HepG2 (cell line): ENCODE results near the gene KLHL13. TPM values are rescaled to one million over a fixed set of nuclear protein-coding genes. Genes with fewer than 3 reads are reported as not detected.

Experiments used
- ATAC-seq: fragments of 200-7000 bp; cut with Tn5 transposase; 3 replicates; pipeline ENCODE4 v1.9.1; 2020; ENCODE audit warnings: mild to moderate bottlenecking, moderate library complexity
- BruUV-seq: library from RNA; stranded (reverse); fragments of 400-500 nt; replicated peaks from 2 replicates; lab custom pipeline; 2021; lab: Mats Ljungman, UMichigan
- CTCF ChIA-PET: fragments of 300-600 bp; formaldehyde crosslinking; extraction: SDS; loops from one replicate; lab custom pipeline; 2021; ENCODE audit warnings: low total read pairs, inconsistent platforms, low intra/inter-chr PET ratio; lab: Yijun Ruan, JAX
- POLR2A ChIA-PET: fragments of 350-600 bp; sonication (Branson Sonifier 250); formaldehyde crosslinking; loops from one replicate; lab custom pipeline; 2020; ENCODE audit warnings: antibody characterized with exemption, inconsistent platforms; lab: Yijun Ruan, JAX
- DNase-seq: peaks from one replicate; pipeline ENCODE4 v3.0.0-alpha.2; 2015; ENCODE audit warnings: low spot score
- FAIRE-seq: peaks from 3 replicates; lab custom pipeline; 2011; peaks lifted over from hg19 to GRCh38; lab: Jason Lieb, UNC
- H2AFZ ChIP-seq: one replicate; pipeline ENCODE4 v1.6.1; 2011; ENCODE audit warnings: low read length, inconsistent platforms
- H3K27ac ChIP-seq: fragments of 300-600 bp; 3 replicates; pipeline ENCODE4 v1.8.0; 2011; ENCODE audit warnings: mixed run types, mild to moderate bottlenecking, mixed read lengths, low read length, inconsistent platforms; ENCODE audit not compliant: insufficient read depth; ENCODE audit errors: extremely low read length
- H3K27me3 ChIP-seq, 2 experiments: fragments of 200-600 bp in 1 of 2; 2 replicates in 1 of 2; 3 replicates in 1 of 2; pipeline versions ENCODE4 v1.6.0 to v1.8.0; 2011; ENCODE audit warnings: low read length in 2 of 2, mild to moderate bottlenecking in 2 of 2, moderate library complexity in 2 of 2, inconsistent platforms in 1 of 2; ENCODE audit not compliant: insufficient read depth in 2 of 2, control insufficient read depth in 1 of 2
- H3K36me3 ChIP-seq, 2 experiments: fragments of 200-600 bp in 1 of 2; replicated peaks in 1 of 2; 2 replicates in 1 of 2; 3 replicates in 1 of 2; pipeline versions ENCODE4 v1.5.1 to v1.8.0; 2011; ENCODE audit warnings: low read length in 2 of 2, inconsistent platforms in 1 of 2; ENCODE audit not compliant: insufficient read depth in 2 of 2, control insufficient read depth in 1 of 2
- H3K4me1 ChIP-seq: 2 replicates; pipeline ENCODE4 v1.5.1; 2012; ENCODE audit warnings: low read length, inconsistent platforms; ENCODE audit not compliant: insufficient read depth
- H3K4me2 ChIP-seq: 2 replicates; pipeline ENCODE4 v1.6.0; 2011; ENCODE audit warnings: low read depth, low read length, inconsistent platforms
- H3K4me3 ChIP-seq, 3 experiments: fragments of 200-600 bp in 1 of 3; sonication (generic), shearing (Covaris generic) in 1 of 3; replicated peaks in 1 of 3; 2 replicates each; pipeline ENCODE4 v1.5.1; 2011 to 2016; ENCODE audit warnings: low read length in 3 of 3, inconsistent platforms in 2 of 3, low read depth in 2 of 3, mild to moderate bottlenecking in 2 of 3, control low read depth in 1 of 3, mixed read lengths in 1 of 3; ENCODE audit not compliant: insufficient read depth in 1 of 3
- H3K79me2 ChIP-seq: one replicate; pipeline ENCODE4 v1.6.1; 2011; ENCODE audit warnings: low read length, inconsistent platforms; ENCODE audit not compliant: insufficient read depth
- H3K9ac ChIP-seq: 2 replicates; pipeline ENCODE4 v1.6.0; 2011; ENCODE audit warnings: mild to moderate bottlenecking, low read depth, low read length, inconsistent platforms; ENCODE audit not compliant: insufficient read depth
- H3K9me3 ChIP-seq: 2 replicates; pipeline ENCODE4 v1.5.1; 2012; ENCODE audit warnings: mild to moderate bottlenecking, low read length
- H4K20me1 ChIP-seq: 2 replicates; pipeline ENCODE4 v1.6.0; 2011; ENCODE audit warnings: inconsistent platforms, mild to moderate bottlenecking, low read length, moderate library complexity; ENCODE audit not compliant: insufficient read depth
- AHDC1 ChIP-seq: sonication (generic); formaldehyde crosslinking; IDR thresholded peaks from 2 replicates; pipeline ENCODE4 v1.5.1; 2020; ENCODE audit warnings: mild to moderate bottlenecking, missing genetic modification reagents, borderline replicate concordance
- AKAP8 ChIP-seq: sonication (generic); formaldehyde crosslinking; IDR thresholded peaks from 2 replicates; pipeline ENCODE4 v1.5.1; 2020; ENCODE audit warnings: mild to moderate bottlenecking, missing genetic modification reagents
- HNRNPLL ChIP-seq: fragments of 200-400 bp; formaldehyde crosslinking; IDR thresholded peaks from 2 replicates; pipeline ENCODE4 v1.6.1; 2017; ENCODE audit warnings: mild to moderate bottlenecking, low read depth, low read length; ENCODE audit not compliant: poor library complexity, severe bottlenecking
- LBX2 ChIP-seq: sonication (generic); formaldehyde crosslinking; IDR thresholded peaks from 2 replicates; pipeline ENCODE4 v1.5.0; 2020; ENCODE audit warnings: missing genetic modification reagents, mild to moderate bottlenecking, borderline replicate concordance
- LCORL ChIP-seq, 2 experiments: fragments of 450-650 bp in 1 of 2; sonication (generic) in 1 of 2; formaldehyde crosslinking in 1 of 2; IDR thresholded peaks; 2 replicates each; pipeline versions ENCODE4 v1.5.0 to v1.6.1; 2017 to 2020; ENCODE audit warnings: antibody characterized with exemption in 1 of 2, missing genetic modification reagents in 1 of 2
- NR2F6 ChIP-seq, 2 experiments: IDR thresholded peaks; 2 replicates each; pipeline ENCODE4 v1.6.1; 2016; ENCODE audit warnings: antibody characterized with exemption in 1 of 2, mild to moderate bottlenecking in 1 of 2
- PCBP2 ChIP-seq: fragments of 200-400 bp; formaldehyde crosslinking; optimal IDR thresholded peaks from 2 replicates; pipeline ENCODE3; 2018; ENCODE audit warnings: low read length, low read depth; ENCODE audit not compliant: poor library complexity, severe bottlenecking
- PHF8 ChIP-seq: sonication (generic); formaldehyde crosslinking; IDR thresholded peaks from 2 replicates; pipeline ENCODE4 v1.5.0; 2020; ENCODE audit warnings: missing genetic modification reagents
- SMAD1 ChIP-seq: sonication (generic); formaldehyde crosslinking; IDR thresholded peaks from 2 replicates; pipeline ENCODE4 v1.4.0; 2020; ENCODE audit warnings: missing genetic modification reagents, low read depth, mild to moderate bottlenecking, borderline replicate concordance
- TGIF2 ChIP-seq: IDR thresholded peaks from 2 replicates; pipeline ENCODE4 v1.6.1; 2016; ENCODE audit warnings: control low read depth, missing compliant biosample characterization
- ZBTB26 ChIP-seq: IDR thresholded peaks from 2 replicates; pipeline ENCODE4 v1.6.1; 2016; ENCODE audit warnings: missing compliant biosample characterization, missing genetic modification reagents, borderline replicate concordance
- ZNF180 ChIP-seq: sonication (generic); formaldehyde crosslinking; IDR thresholded peaks from 2 replicates; pipeline ENCODE4 v1.4.0; 2020; ENCODE audit warnings: low read depth, missing genetic modification reagents, borderline replicate concordance
- ZNF598 ChIP-seq: sonication (generic); formaldehyde crosslinking; IDR thresholded peaks from 2 replicates; pipeline ENCODE4 v1.5.1; 2020; ENCODE audit warnings: mild to moderate bottlenecking, missing genetic modification reagents, borderline replicate concordance
- ZNF883 ChIP-seq: sonication (generic); formaldehyde crosslinking; IDR thresholded peaks from 2 replicates; pipeline ENCODE4 v1.5.1; 2020; ENCODE audit warnings: mild to moderate bottlenecking, missing genetic modification reagents; ENCODE audit errors: not compliant biosample characterization
- WGBS: methylation state at CpG from one replicate; pipeline ENCODE4 v1.1.6; 2017; ENCODE audit warnings: low lambda C conversion rate; 5-methylcytosine and 5-hydroxymethylcytosine counted together
- in situ Hi-C: cut with HindIII; loops from 2 replicates; pipeline ENCODE4 v1.10.0; 2017; ENCODE audit warnings: low pct_unique_long_range_greater_than_20kb; ENCODE audit not compliant: extremely low pct_ligation_motif_present
- intact Hi-C: fragments of 100-400 bp; cut with micrococcal nuclease; formaldehyde crosslinking; loops from one replicate; pipeline ENCODE4 v1.10.0; 2022; ENCODE audit not compliant: unreplicated experiment
- polyA plus RNA-seq, 8 experiments: library from polyadenylated mRNA; depleted of rRNA in 3 of 8; stranded (reverse) in 7 of 8; unstranded in 1 of 8; fragments of >200 nt; fragmentation: Illumina TruSeq in 4 of 8; extraction: Trizol in 4 of 8; gene quantifications; 2 replicates each; pipeline versions ENCODE4 v1.2.1 to v1.2.3, GENCODE V29; 2011 to 2016; ENCODE audit warnings: low read depth in 4 of 8, missing spikeins in 1 of 8, mixed read lengths in 1 of 8; ENCODE audit not compliant: insufficient read depth in 1 of 8
- total RNA-seq, 5 experiments: library from RNA; depleted of rRNA; stranded (reverse); fragments of >200 nt; fragmentation: Illumina TruSeq; extraction: Trizol; gene quantifications; 2 replicates each; pipeline ENCODE4 v1.2.3, GENCODE V29; 2016; ENCODE audit warnings: low read depth in 1 of 5

Gene KLHL13
- total and polyA plus RNA-seq, 2 of the 13 experiments (the other 11 are each of a cell fraction or from before 2014, with no cell fraction given) = 0.28 to 1.6 TPM

GRCh38 chrX:118117741-118118140, 1.1 kb upstream of the KLHL13 start:
- WGBS = 85% methylated on average over 2 of the region's 2 CpGs
- CTCF ChIA-PET = no interaction called here
- Histone ChIP-seq H3K79me2 (no peaks in the 10 kb centered on the region), H3K36me3 (no peaks in the 10 kb centered on the region), H3K4me1 (no peaks in the 10 kb centered on the region), H3K9ac (no peak overlapping the region), H3K27ac (no peak overlapping the region), H4K20me1 (no peaks in the 10 kb centered on the region), H3K27me3 (peaks cover 3 to 10% of the 10 kb centered on the region in 2 experiments; a peak in 3 of 5 replicates), H2AFZ (no peak overlapping the region), H3K4me3 (no peak overlapping the region), H3K4me2 (no peak overlapping the region), H3K9me3 (no peaks in the 10 kb centered on the region)
- in situ Hi-C loops (no loop called here), intact Hi-C loops (no loop called here)
- FAIRE-seq (no peak), DNase-seq (no peak), ATAC-seq (no peak)
- no TSS peak for BruUV-seq
- POLR2A ChIA-PET = no interaction called here
- TF ChIP-seq ZNF598 = no peak
- TF ChIP-seq NR2F6 (IDR thresholded peaks at IDR 0.05) = no peak
- no peak for TF ChIP-seq NR2F6 (CRISPR knock-in tag; IDR thresholded peaks at IDR 0.05)
- no peak for TF ChIP-seq LBX2 (CRISPR knock-in tag)
- no peak for TF ChIP-seq HNRNPLL
- no peak for TF ChIP-seq SMAD1 (CRISPR knock-in tag)
- TF ChIP-seq LCORL (IDR thresholded peaks at IDR 0.05) = no peak
- TF ChIP-seq LCORL (CRISPR knock-in tag; IDR thresholded peaks at IDR 0.05) = no peak
- no peak for TF ChIP-seq ZBTB26
- TF ChIP-seq PHF8 (CRISPR knock-in tag) = no peak
- TF ChIP-seq PCBP2 = no peak
- no peak for TF ChIP-seq ZNF180 (CRISPR knock-in tag)
- no peak for TF ChIP-seq ZNF883 (CRISPR knock-in tag)
- TF ChIP-seq AHDC1 = no peak
- TF ChIP-seq TGIF2 (CRISPR knock-in tag) = no peak
- no peak for TF ChIP-seq AKAP8 (CRISPR knock-in tag)
